Measurements from ENCODE around the gene FAM25G.
"Not testable (repeated sequence)": the region's sequence is repeated elsewhere in the genome, so short reads cannot be mapped to it uniquely, and the experiment has no call there.

Gene FAM25G

DNA sequence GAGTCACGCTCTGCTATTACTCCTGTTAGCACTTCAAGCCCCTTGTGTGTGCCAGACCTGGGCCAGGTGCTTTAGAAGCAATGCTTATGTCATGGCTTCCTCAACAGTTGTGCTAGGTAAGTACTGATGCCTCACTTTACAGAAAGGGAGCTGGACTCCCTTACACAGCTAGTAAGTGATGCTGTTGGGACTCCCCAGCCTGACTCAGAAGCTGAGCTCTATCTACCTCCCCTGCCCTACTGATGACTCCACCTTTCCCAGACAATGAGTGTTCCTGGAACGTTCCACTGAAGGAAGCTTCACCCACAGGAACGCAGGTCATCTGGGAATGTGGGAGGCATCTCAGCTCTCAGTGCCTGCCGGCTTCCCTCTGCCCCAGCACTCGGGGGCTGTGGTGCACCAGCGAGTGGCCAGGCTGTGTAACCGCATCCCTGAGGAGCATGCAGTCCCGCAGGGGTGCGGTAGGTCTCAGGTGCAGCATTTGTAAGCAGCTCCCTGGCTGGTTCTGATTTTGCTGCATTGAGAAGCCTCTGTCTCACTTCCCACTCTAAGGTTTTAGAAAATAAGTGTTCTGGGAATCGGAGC, 10.2 kb downstream of the FAM25G start:
- not testable (repeated sequence) for H3K4me3 ChIP-seq (ENCODE audit: extremely low read depth, insufficient read depth, low read length, poor library complexity, severe bottlenecking); H3K9me3 ChIP-seq (ENCODE audit: control insufficient read depth, low read length); H3K4me1 ChIP-seq (ENCODE audit: control insufficient read depth, insufficient read depth, low read length, poor library complexity, severe bottlenecking); H3K27ac ChIP-seq (ENCODE audit: low read depth, low read length, severe bottlenecking); H3K36me3 ChIP-seq (ENCODE audit: control insufficient read depth, insufficient read depth, low read length)
- WGBS, 2 experiments (ENCODE audit: insufficient coverage in 2 of 2), result no CpG with 5 or more reads among the region's 10 CpGs

DNA sequence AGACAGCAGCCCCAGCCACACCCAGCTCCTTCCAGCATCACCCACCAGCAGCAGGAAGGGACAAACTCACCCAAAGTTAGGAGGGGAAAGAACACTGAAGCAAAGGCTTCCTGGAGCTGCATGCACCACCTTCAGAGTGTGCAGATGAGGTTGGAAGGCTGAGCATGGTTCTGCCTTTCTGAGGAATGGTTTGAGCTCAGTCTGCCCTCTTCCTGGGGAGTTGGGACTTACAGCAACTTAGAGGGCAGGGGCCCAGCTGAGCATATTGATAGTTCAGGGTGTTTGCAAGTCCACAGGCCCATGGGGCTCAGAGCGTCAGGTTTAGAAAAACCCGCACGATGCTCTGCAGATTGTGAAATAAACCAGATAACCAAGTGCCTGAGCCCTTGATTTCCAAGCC, 11.4 kb downstream of the FAM25G start:
- H3K9me3 ChIP-seq (ENCODE audit: control insufficient read depth, low read length); H3K36me3 ChIP-seq (ENCODE audit: control insufficient read depth, insufficient read depth, low read length); H3K4me3 ChIP-seq (ENCODE audit: extremely low read depth, insufficient read depth, low read length, poor library complexity, severe bottlenecking); H3K27ac ChIP-seq (ENCODE audit: low read depth, low read length, severe bottlenecking); H3K4me1 ChIP-seq (ENCODE audit: control insufficient read depth, insufficient read depth, low read length, poor library complexity, severe bottlenecking): not testable (repeated sequence)
- WGBS, 2 experiments (ENCODE audit: insufficient coverage in 2 of 2), result no CpG with 5 or more reads among the region's 3 CpGs

DNA sequence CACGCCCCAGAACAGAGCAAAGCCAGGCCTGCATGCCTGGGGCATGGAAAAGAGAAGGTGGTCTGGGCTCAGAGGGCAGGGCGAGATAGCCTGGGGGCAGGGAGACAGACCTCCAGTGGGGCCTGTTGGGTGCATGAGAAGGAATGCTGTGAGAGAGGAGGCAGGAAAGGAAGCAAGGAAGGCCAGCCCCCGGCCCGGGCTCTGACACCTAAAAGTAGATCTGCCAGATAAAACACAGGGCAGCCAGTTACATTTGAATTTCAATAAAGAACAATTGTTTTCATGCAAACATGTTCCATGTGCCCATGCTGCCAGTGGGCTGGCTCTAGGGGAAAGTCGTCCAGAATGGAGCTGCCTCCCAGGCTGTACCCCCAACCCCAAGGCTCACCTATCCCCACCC, 13.4 kb downstream of the FAM25G start:
- H3K4me3 ChIP-seq (ENCODE audit: extremely low read depth, insufficient read depth, low read length, poor library complexity, severe bottlenecking); H3K9me3 ChIP-seq (ENCODE audit: control insufficient read depth, low read length); H3K4me1 ChIP-seq (ENCODE audit: control insufficient read depth, insufficient read depth, low read length, poor library complexity, severe bottlenecking); H3K27ac ChIP-seq (ENCODE audit: low read depth, low read length, severe bottlenecking); H3K36me3 ChIP-seq (ENCODE audit: control insufficient read depth, insufficient read depth, low read length): not testable (repeated sequence)
- no CpG with 5 or more reads among the region's 5 CpGs for WGBS, 2 experiments (ENCODE audit: insufficient coverage in 2 of 2)

DNA sequence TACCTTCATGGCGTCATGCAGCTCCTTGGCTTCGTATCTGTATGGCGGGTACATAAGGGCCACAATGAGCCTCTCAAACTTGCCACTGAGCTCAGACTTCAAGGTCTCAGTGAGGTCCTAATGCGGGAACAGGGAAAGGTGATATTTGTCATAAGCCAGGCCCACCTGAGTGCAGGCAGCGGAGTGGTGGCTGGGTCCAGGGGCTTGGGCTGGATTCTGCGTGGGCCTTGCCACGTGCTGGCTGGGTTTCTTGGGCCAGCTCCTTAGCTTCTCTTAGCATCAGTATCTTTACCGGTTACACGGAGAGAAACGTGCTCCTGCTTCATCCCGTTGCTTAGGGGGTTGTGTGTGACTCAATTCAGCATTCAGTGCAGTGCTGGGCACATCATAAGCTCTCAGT, 14.4 kb downstream of the FAM25G start:
- not testable (repeated sequence) for H3K4me1 ChIP-seq (ENCODE audit: control insufficient read depth, insufficient read depth, low read length, poor library complexity, severe bottlenecking); H3K36me3 ChIP-seq (ENCODE audit: control insufficient read depth, insufficient read depth, low read length); H3K27ac ChIP-seq (ENCODE audit: low read depth, low read length, severe bottlenecking); H3K9me3 ChIP-seq (ENCODE audit: control insufficient read depth, low read length); H3K4me3 ChIP-seq (ENCODE audit: extremely low read depth, insufficient read depth, low read length, poor library complexity, severe bottlenecking)
- no CpG with 5 or more reads among the region's 11 CpGs for WGBS, 2 experiments (ENCODE audit: insufficient coverage in 2 of 2)

DNA sequence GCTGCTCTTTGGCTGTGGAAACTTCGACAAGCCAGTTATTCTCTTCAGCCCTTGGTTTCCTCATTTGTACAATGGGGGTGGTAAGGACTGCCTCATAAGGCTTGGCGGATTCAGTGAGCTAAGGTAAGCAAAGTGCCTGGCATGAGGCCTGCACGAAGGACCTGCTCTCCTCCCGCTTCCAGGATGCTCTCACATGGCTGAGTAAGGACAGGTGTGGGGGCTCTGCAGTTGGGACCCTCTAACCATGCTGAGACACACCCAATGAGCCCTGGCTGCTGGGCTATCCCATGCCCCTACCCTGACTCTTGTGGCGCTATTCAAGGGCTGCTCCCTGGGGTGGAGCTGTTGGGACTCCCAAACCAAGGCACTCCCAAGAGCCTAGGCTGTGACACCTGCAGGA, 16.4 kb downstream of the FAM25G start:
- WGBS, 2 experiments (ENCODE audit: insufficient coverage in 2 of 2), result no CpG with 5 or more reads among the region's 5 CpGs
- not testable (repeated sequence) for H3K9me3 ChIP-seq (ENCODE audit: control insufficient read depth, low read length); H3K27ac ChIP-seq (ENCODE audit: low read depth, low read length, severe bottlenecking); H3K36me3 ChIP-seq (ENCODE audit: control insufficient read depth, insufficient read depth, low read length); H3K4me3 ChIP-seq (ENCODE audit: extremely low read depth, insufficient read depth, low read length, poor library complexity, severe bottlenecking); H3K4me1 ChIP-seq (ENCODE audit: control insufficient read depth, insufficient read depth, low read length, poor library complexity, severe bottlenecking)

DNA sequence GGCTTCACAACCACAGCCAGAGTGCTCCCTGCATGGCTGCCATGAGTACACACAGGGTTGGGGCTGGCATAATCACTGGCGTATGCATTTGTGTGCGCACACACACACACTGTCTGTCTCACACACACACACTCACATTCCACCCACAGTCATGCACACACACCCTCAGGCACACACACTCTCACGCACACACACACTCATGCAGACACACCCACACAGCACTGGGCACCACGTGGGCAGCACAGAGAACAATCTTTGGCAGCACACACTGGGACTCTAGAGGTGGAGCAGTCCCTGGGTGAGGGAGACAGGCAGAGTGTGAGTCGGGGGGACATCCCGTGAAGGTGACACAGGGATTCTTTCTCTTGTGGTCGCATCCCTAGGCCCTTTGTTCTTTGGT, 18.0 kb downstream of the FAM25G start:
- H3K4me1 ChIP-seq (ENCODE audit: control insufficient read depth, insufficient read depth, low read length, poor library complexity, severe bottlenecking); H3K36me3 ChIP-seq (ENCODE audit: control insufficient read depth, insufficient read depth, low read length); H3K9me3 ChIP-seq (ENCODE audit: control insufficient read depth, low read length); H3K4me3 ChIP-seq (ENCODE audit: extremely low read depth, insufficient read depth, low read length, poor library complexity, severe bottlenecking); H3K27ac ChIP-seq (ENCODE audit: low read depth, low read length, severe bottlenecking): not testable (repeated sequence)
- no CpG with 5 or more reads among the region's 7 CpGs for WGBS, 2 experiments (ENCODE audit: insufficient coverage in 2 of 2)

DNA sequence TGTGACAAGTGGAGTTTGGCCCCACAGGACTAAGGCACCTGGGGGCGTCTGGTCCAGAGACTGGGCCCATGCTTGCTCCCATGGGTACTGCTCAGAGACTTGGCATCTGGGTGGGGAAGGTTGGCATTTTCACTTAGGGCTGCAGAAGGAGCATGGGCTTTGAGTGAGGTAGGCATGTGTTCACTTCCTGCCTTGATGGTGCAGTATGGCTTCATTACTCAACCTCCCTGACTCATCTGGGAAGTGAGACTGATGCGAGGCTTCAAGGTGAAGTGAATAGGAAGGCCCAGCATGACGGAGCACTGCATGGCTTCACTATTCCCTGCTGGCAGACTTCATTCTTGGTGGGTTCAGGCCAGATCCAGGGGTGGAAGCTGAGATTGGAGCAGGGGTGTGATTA, 18.9 kb downstream of the FAM25G start:
- no CpG with 5 or more reads among the region's 3 CpGs for WGBS, 2 experiments (ENCODE audit: insufficient coverage in 2 of 2)
- H3K9me3 ChIP-seq (ENCODE audit: control insufficient read depth, low read length); H3K36me3 ChIP-seq (ENCODE audit: control insufficient read depth, insufficient read depth, low read length); H3K4me1 ChIP-seq (ENCODE audit: control insufficient read depth, insufficient read depth, low read length, poor library complexity, severe bottlenecking); H3K4me3 ChIP-seq (ENCODE audit: extremely low read depth, insufficient read depth, low read length, poor library complexity, severe bottlenecking); H3K27ac ChIP-seq (ENCODE audit: low read depth, low read length, severe bottlenecking): not testable (repeated sequence)

DNA sequence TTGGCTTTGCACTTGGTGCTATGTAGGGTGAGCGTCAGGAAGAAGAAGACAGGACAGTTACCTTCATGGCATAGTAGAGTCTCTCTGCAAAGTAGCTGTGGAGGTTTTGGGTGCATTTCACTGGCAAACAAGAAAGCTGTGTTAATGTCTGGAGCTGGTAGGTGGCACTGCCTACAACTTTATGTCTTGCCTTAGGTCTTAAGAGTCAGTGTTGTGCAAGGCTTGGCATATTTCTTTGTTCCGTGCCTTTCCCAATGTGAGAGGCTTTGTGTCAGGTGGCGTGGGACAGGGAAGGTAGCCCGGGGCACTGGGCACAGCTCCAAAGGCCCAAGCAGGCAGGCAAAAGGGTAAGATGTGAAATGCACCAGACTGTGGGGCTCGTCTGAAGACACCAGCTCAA, 19.4 kb downstream of the FAM25G start:
- not testable (repeated sequence) for H3K4me3 ChIP-seq (ENCODE audit: extremely low read depth, insufficient read depth, low read length, poor library complexity, severe bottlenecking); H3K4me1 ChIP-seq (ENCODE audit: control insufficient read depth, insufficient read depth, low read length, poor library complexity, severe bottlenecking); H3K36me3 ChIP-seq (ENCODE audit: control insufficient read depth, insufficient read depth, low read length); H3K27ac ChIP-seq (ENCODE audit: low read depth, low read length, severe bottlenecking); H3K9me3 ChIP-seq (ENCODE audit: control insufficient read depth, low read length)
- WGBS, 2 experiments (ENCODE audit: insufficient coverage in 2 of 2), result no CpG with 5 or more reads among the region's 5 CpGs

DNA sequence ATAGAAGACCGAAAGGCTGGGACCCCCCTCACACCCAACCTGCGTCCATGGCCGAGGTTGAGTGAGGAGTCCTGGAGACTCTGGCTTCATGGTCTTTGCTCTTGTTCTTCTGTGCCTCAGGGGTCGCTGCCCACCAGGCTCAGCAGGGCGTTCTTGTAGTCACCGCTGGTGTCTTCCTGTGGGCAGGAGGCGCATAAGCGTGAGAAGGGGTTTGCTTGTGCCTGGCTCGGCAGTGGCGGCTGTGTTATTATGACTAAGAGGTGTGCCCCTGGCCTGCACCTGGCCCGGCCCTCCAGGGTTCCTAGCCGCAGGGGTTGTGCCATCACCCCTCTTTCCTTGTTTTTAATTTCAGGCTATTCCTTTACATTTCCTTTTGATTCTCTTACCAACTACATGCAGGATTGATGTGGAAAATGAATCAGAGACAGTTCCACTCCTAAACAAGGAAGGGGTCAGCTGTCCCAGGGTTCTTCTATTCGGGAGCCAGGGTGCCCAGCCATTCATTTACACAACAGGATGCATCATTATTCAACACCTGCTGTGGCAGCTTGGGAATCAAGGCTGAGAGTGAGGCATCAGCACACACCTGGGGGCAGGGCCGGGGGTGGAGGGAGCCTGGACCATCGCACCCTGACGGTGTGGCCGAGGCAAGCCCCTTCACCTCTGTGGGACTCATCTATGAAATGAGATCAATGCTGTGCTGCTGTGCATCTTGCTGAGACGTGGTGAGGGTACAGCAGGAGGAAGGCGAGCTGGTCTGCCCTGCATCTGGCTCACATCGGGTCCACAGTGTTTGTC, 22.6 kb downstream of the FAM25G start:
- not testable (repeated sequence) for H3K36me3 ChIP-seq (ENCODE audit: control insufficient read depth, insufficient read depth, low read length); H3K27ac ChIP-seq (ENCODE audit: low read depth, low read length, severe bottlenecking); H3K4me3 ChIP-seq (ENCODE audit: extremely low read depth, insufficient read depth, low read length, poor library complexity, severe bottlenecking); H3K4me1 ChIP-seq (ENCODE audit: control insufficient read depth, insufficient read depth, low read length, poor library complexity, severe bottlenecking); H3K9me3 ChIP-seq (ENCODE audit: control insufficient read depth, low read length)
- no CpG with 5 or more reads among the region's 20 CpGs for whole genome bisulfite sequencing, 2 experiments (ENCODE audit: insufficient coverage in 2 of 2)

DNA sequence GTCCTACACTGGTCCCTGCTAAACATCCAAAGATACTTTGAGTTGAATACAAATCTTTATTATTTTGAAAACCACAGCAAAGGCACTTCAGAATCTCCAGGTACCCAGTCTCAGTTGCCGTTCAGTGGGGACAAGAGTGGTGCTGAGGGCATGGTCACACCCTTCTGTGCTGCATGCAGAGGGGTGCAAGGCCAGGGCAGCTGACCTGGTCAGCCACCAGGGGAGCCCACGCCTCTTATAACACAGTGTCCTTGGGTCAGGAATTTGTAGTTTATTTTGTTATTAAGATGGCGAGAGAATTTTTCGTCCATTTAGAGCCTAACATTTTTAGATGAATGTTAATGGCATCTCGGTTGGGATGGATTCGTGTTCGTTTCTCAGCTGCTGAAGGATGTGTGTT, 23.5 kb downstream of the FAM25G start:
- H3K27ac ChIP-seq (ENCODE audit: low read depth, low read length, severe bottlenecking); H3K4me1 ChIP-seq (ENCODE audit: control insufficient read depth, insufficient read depth, low read length, poor library complexity, severe bottlenecking); H3K36me3 ChIP-seq (ENCODE audit: control insufficient read depth, insufficient read depth, low read length); H3K9me3 ChIP-seq (ENCODE audit: control insufficient read depth, low read length); H3K4me3 ChIP-seq (ENCODE audit: extremely low read depth, insufficient read depth, low read length, poor library complexity, severe bottlenecking): not testable (repeated sequence)
- WGBS, 2 experiments (ENCODE audit: insufficient coverage in 2 of 2), result 96% methylated on average over 3 of the region's 7 CpGs; no CpG with 5 or more reads in 1 of the 2 experiments

DNA sequence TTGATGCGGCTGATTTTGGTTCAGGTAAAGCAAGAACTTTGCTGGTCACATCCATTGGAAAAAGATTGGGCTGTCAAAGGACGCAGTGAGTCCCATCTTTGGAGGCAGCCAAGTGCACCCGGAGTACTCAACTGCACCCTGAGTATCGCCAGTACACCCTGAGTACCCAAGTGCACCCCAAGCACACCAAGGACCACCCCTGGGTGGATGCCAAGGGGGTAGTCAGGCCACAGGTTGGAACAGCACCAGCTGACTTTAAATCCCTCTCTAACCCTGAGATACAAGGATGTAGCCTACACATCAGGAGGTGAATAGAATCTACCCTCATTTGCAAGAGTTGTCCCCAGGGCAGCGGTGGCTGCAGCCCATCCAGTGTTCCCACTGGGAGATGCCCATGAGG, 24.0 kb downstream of the FAM25G start:
- WGBS, 2 experiments (ENCODE audit: insufficient coverage in 2 of 2), result no CpG with 5 or more reads among the region's 5 CpGs
- not testable (repeated sequence) for H3K36me3 ChIP-seq (ENCODE audit: control insufficient read depth, insufficient read depth, low read length)

More for the DNA sequence above, 24.0 kb downstream of the FAM25G start:
- H3K4me1 ChIP-seq (ENCODE audit: control insufficient read depth, insufficient read depth, low read length, poor library complexity, severe bottlenecking); H3K27ac ChIP-seq (ENCODE audit: low read depth, low read length, severe bottlenecking); H3K4me3 ChIP-seq (ENCODE audit: extremely low read depth, insufficient read depth, low read length, poor library complexity, severe bottlenecking); H3K9me3 ChIP-seq (ENCODE audit: control insufficient read depth, low read length): not testable (repeated sequence)
